BJ (cell line): Measurements from ENCODE around the gene ETAA1. TPM values are rescaled to one million over a fixed set of nuclear protein-coding genes. Genes with fewer than 3 reads are reported as not detected.

Experiments
- CTCF ChIA-PET: fragments of 350-600 bp; formaldehyde crosslinking; extraction: SDS; loops from one replicate; lab custom pipeline; 2021; ENCODE audit warnings: antibody characterized with exemption, inconsistent platforms; lab: Yijun Ruan, JAX
- POLR2A ChIA-PET: fragments of 300-600 bp; sonication (Branson Sonifier 250); formaldehyde crosslinking; extraction: SDS; loops from one replicate; lab custom pipeline; 2021; ENCODE audit warnings: antibody characterized with exemption; lab: Charles Lee
- DNase-seq: peaks from one replicate; pipeline ENCODE4 v3.0.0-alpha.2; 2011; ENCODE audit warnings: low read depth
- H3K27me3 ChIP-seq: 2 replicates; pipeline ENCODE4 v1.6.0; 2011; ENCODE audit warnings: low read length; ENCODE audit not compliant: control insufficient read depth, insufficient read depth
- H3K36me3 ChIP-seq: 2 replicates; pipeline ENCODE4 v1.5.1; 2011; ENCODE audit warnings: low read length; ENCODE audit not compliant: control insufficient read depth, insufficient read depth
- H3K4me3 ChIP-seq: 2 replicates; pipeline ENCODE4 v1.5.1; 2011; ENCODE audit warnings: low read depth, mild to moderate bottlenecking, control low read depth, low read length
- polyA plus RNA-seq: library from polyadenylated mRNA; depleted of rRNA; stranded (reverse); fragments of >200 nt; gene quantifications from 2 replicates; pipeline ENCODE4 v1.2.3, GENCODE V29; 2011
- TF ChIP-seq, protein P1 (sequence below): IDR thresholded peaks from 2 replicates; pipeline ENCODE4 v1.5.1; 2011; ENCODE audit warnings: low read depth, mild to moderate bottlenecking, control low read depth, inconsistent platforms, low read length, moderate library complexity; ENCODE audit not compliant: insufficient read depth

The ETAA1 gene
- polyA plus RNA-seq, 1 experiment, result 3.5 TPM

DNA sequence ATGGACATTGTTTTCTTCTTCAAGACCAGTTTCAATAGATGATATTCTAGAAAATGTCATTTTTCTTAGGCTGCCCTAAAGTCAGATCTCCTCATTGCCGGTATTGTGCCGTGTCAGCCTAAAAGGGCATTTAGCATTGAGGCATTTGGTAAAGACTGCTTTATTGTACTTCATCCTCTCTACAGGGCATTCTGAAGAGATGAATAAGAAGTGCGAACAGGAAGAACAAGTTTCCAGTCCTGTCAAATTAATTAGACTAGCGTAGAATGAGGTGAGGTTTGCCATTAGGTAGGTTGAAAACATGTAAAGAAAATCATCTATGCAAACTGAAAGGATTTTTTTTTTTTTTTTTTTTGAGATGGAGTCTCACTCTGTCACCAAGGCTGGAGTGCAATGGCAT lies 60.6 kb downstream of the ETAA1 start:
- no peak for DNase-seq
- Histone ChIP-seq H3K27me3 (no peaks in the 10 kb centered on the region), H3K36me3 (no peaks in the 10 kb centered on the region), H3K4me3 (no peak overlapping the region)
- TF ChIP-seq, protein P1, sequence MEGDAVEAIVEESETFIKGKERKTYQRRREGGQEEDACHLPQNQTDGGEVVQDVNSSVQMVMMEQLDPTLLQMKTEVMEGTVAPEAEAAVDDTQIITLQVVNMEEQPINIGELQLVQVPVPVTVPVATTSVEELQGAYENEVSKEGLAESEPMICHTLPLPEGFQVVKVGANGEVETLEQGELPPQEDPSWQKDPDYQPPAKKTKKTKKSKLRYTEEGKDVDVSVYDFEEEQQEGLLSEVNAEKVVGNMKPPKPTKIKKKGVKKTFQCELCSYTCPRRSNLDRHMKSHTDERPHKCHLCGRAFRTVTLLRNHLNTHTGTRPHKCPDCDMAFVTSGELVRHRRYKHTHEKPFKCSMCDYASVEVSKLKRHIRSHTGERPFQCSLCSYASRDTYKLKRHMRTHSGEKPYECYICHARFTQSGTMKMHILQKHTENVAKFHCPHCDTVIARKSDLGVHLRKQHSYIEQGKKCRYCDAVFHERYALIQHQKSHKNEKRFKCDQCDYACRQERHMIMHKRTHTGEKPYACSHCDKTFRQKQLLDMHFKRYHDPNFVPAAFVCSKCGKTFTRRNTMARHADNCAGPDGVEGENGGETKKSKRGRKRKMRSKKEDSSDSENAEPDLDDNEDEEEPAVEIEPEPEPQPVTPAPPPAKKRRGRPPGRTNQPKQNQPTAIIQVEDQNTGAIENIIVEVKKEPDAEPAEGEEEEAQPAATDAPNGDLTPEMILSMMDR, result no peak
- ChIA-PET CTCF (no interaction called here), POLR2A (no interaction called here)

DNA sequence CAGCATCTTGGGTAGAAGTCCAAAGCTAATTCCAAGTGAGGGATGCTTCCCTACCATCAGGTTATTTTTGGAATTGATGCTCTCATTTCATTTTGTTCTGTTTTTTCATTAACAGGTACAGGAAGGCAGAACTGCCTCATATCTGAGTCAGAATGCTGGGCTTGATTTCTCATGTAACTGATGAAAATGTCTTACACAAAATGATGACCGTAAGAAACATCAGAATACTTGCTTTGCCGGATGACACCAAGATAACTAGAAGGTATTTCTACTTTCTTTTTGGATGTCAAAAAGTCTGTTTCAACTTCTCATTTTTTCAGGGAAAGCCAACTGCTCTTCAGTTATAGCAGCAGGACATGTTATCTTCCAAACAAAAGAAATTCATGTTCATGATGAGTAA lies 62.6 kb downstream of the ETAA1 start:
- CTCF ChIA-PET, result no interaction called here
- Histone ChIP-seq H3K36me3 (no peaks in the 10 kb centered on the region), H3K27me3 (no peaks in the 10 kb centered on the region), H3K4me3 (no peak overlapping the region)
- POLR2A ChIA-PET, result no interaction called here
- no peak for DNase-seq
- TF ChIP-seq, protein P1, result no peak
